Large intestine (tissue), 12 donors: Measurements from ENCODE around the gene NUDT5. TPM values are rescaled to one million over a fixed set of nuclear protein-coding genes. Genes with fewer than 3 reads are reported as not detected.
A peak's percentile ranks its signal among the peaks of the same experiment; 100 is the strongest.
"Not testable (repeated sequence)": the region's sequence is repeated elsewhere in the genome, so short reads cannot be mapped to it uniquely, and the experiment has no call there.

Experiments used
- DNase-seq, 2 donors: peaks; one replicate each; pipeline versions ENCODE4 v3.0.0 to v3.0.0-alpha.2; 2013
- H3K27ac ChIP-seq: one replicate; pipeline ENCODE4 v1.5.1; 2013; ENCODE audit warnings: low read length
- H3K27me3 ChIP-seq: 2 replicates; pipeline ENCODE4 v1.6.1; 2013; ENCODE audit warnings: low read length; ENCODE audit not compliant: control insufficient read depth, insufficient read depth
- H3K36me3 ChIP-seq: 2 replicates; pipeline ENCODE4 v1.6.1; 2013; ENCODE audit warnings: low read length; ENCODE audit not compliant: control insufficient read depth, insufficient read depth
- H3K4me1 ChIP-seq: one replicate; pipeline ENCODE4 v1.6.1; 2013; ENCODE audit warnings: low read length; ENCODE audit not compliant: control insufficient read depth, insufficient read depth
- H3K4me3 ChIP-seq: one replicate; pipeline ENCODE4 v1.5.1; 2013; ENCODE audit warnings: low read length
- H3K9me3 ChIP-seq: one replicate; pipeline ENCODE4 v1.6.1; 2013; ENCODE audit warnings: mild to moderate bottlenecking, low read depth, low read length, moderate library complexity; ENCODE audit not compliant: control insufficient read depth
- WGBS: methylation state at CpG from one replicate; pipeline ENCODE4 v1.1.5; 2013; ENCODE audit warnings: low lambda C conversion rate; ENCODE audit not compliant: insufficient coverage; 5-methylcytosine and 5-hydroxymethylcytosine counted together
- long read RNA-seq, 11 donors: transcript quantifications; one replicate each; lab custom pipeline, GENCODE V29; 2026
- polyA plus RNA-seq: library from polyadenylated mRNA; unstranded; fragments of 120-200 nt; gene quantifications from one replicate; pipeline ENCODE4 v1.2.1, GENCODE V29; 2013

The NUDT5 gene
- 45.9 TPM for polyA plus RNA-seq
- long read RNA-seq, donor 1, partial matches to known transcripts, result 0 of 13 reads
- long read RNA-seq, donor 1, other reads (novel, unspliced or antisense), result 13 of 13 reads
- long read RNA-seq, donor 2, partial matches to known transcripts, result 0 of 38 reads
- long read RNA-seq, donor 2, other reads (novel, unspliced or antisense), result 37 of 38 reads
- long read RNA-seq, donor 3, result 0 reads
- long read RNA-seq, donor 4, result 0 reads
- long read RNA-seq, donor 5, partial matches to known transcripts, result 11 of 40 reads
- long read RNA-seq, donor 5, other reads (novel, unspliced or antisense), result 29 of 40 reads
- long read RNA-seq, donor 6, partial matches to known transcripts, result 0 of 17 reads
- long read RNA-seq, donor 6, other reads (novel, unspliced or antisense), result 17 of 17 reads
- long read RNA-seq, donor 7, partial matches to known transcripts, result 0 of 15 reads
- long read RNA-seq, donor 7, other reads (novel, unspliced or antisense), result 15 of 15 reads
- long read RNA-seq, donor 8, partial matches to known transcripts, result 0 of 36 reads
- long read RNA-seq, donor 8, other reads (novel, unspliced or antisense), result 36 of 36 reads
- long read RNA-seq, donor 9, partial matches to known transcripts, result 0 of 32 reads
- long read RNA-seq, donor 9, other reads (novel, unspliced or antisense), result 32 of 32 reads
- long read RNA-seq, donor 10, partial matches to known transcripts, result 0 of 31 reads
- long read RNA-seq, donor 10, other reads (novel, unspliced or antisense), result 31 of 31 reads
- long read RNA-seq, donor 11, partial matches to known transcripts, result 0 of 25 reads
- long read RNA-seq, donor 11, other reads (novel, unspliced or antisense), result 25 of 25 reads

DNA sequence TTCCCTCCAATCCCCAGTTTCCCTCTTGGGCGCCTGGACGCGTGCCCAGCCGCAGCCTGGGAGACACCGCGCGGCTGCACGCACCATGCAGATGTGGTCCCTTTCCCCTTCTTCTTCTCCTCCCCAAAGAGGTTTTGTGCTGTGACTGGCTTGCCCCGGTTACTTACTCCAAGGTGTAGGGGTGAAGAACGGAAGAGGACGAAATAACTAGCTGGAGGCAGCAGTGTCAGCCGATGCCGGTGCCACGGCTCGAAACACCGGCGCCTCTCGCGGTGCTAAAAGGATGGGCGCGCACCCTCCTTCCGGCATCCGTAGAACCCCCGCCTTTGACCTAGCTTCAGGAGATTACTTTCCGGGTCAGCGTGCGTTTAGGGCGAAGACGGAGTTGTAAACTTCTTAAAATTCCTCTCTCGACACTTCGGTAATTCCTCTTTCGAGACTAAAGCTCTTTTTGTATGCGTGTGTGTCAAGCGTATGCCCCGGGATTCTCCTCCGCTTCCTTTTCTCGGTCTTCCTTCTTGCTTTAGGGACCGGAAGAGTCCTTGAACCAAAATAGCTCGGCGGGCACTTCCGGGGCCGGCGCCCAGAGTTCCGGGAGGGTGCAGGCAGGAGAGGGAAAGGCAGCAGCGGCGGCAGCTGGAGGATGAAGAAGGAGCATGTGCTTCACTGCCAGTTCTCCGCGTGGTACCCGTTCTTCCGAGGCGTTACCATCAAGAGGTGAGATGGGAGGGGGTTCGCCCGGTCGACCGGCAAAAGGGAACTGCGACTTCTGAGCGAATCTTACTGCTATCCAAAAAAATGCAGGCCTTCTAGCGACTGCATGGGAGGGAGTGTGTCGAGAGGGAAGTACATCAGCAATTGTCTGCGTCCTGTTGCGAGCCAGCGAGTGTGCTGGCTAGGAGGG, at the start of gene NUDT5, which contains the start of gene CDC123:
Gene NUDT5 (minus strand): TSS at position 289 of the 904 bp plus-strand sequence. CDS start 9,600 bp downstream, outside the sequence.
Gene CDC123 (plus strand): TSS at position 586 of the 904 bp plus-strand sequence. CDS start 58 bp downstream, at position 644.
- Histone ChIP-seq H3K4me3 (peak within 1 kb of the TSS; percentile 90), H3K4me1 (peaks cover 7% of the 10 kb centered on the region), H3K27ac (peak within 1 kb of the TSS; percentile 82), H3K9me3 (no peaks in the 10 kb centered on the region), H3K36me3 (peaks cover 10% of the 10 kb centered on the region), H3K27me3 (no peaks in the 10 kb centered on the region)
- WGBS, result no CpG with 5 or more reads among the region's 62 CpGs
- DNase-seq, result peak; percentile 80 to 96

DNA sequence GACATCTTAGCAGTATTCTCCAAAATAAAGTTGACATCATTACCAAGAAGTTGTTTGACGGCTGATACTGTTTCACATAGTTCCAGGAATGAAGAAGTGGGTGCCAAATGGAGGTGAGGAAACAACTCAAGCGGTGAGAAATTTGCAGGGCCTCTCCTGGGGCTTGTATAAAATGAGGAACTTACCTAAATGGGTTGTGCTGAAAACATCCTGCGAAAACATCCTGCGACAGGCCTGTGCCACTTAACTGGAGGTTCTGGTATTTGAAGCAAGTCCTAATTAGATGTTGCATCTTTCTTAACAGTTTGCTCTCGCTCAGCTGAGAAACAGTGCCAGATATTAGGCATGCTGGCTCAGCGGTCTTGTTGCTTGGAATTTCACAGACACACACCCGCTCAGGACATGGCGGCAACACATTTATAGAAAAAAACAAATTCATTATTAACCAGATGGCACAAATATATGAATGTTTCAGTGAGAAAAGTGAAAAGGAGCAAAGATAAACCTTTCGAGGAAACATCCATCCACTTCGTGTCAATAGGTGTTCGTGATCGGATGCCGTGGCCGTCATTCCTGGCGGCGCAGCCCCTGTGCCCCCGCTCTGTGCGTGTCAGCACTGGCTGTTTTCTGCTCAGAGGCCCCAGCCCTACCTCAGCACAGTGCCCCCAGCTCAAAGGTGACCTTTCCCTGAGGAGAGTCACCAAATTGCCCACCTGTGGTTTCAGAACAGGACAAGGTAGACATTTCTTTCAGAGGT, 48.4 kb upstream of the NUDT5 start:
- 100% methylated on average over 1 of the region's 18 CpGs for WGBS
- H3K4me1 ChIP-seq, result no peaks in the 10 kb centered on the region
- H3K4me3 ChIP-seq, result no peak overlapping the region
- no peaks in the 10 kb centered on the region for H3K27me3 ChIP-seq
- no peak overlapping the region for H3K27ac ChIP-seq
- no peaks in the 10 kb centered on the region for H3K9me3 ChIP-seq
- peaks cover 47% of the 10 kb centered on the region for H3K36me3 ChIP-seq
- no peak for DNase-seq

DNA sequence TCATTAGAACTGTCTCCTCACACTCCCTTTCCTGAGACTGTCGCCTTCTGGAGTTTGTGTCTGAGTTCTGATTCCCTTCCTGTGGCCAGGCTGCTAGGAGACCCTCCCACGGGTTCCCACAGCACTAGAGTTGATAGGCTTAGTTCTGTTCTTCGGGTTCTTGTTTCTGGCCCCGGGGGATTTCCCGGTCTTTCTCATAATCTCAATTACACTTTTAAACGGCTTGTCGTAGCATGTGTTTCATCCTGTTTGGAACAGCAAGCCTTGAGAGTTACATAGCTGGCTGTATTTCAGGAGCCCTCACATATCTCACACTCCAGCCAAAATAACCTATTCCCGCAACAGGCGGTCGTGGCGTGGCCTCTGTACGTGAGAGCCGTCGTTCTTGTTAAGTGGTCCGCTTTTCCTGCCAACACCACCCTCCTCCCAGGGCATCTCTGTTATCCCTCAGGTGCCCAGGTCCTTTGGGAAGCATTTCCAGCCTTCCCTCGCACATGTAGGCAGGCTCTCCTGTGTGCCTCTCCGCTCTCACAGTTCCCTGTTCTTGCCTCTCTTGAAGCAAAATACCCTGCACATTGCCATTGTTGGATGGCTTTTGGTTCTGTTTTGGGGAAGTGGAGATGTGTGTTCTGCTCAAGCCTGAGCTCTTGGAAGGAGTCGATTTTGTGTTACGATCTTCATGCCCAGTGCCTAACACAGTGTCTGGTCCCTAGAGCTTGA, 46.3 kb upstream of the NUDT5 start:
- Histone ChIP-seq H3K4me1 (no peaks in the 10 kb centered on the region), H3K4me3 (no peak overlapping the region), H3K27me3 (no peaks in the 10 kb centered on the region), H3K9me3 (no peaks in the 10 kb centered on the region), H3K36me3 (peaks cover 59% of the 10 kb centered on the region), H3K27ac (no peak overlapping the region)
- no peak for DNase-seq
- WGBS, result 90% methylated on average over 2 of the region's 19 CpGs

DNA sequence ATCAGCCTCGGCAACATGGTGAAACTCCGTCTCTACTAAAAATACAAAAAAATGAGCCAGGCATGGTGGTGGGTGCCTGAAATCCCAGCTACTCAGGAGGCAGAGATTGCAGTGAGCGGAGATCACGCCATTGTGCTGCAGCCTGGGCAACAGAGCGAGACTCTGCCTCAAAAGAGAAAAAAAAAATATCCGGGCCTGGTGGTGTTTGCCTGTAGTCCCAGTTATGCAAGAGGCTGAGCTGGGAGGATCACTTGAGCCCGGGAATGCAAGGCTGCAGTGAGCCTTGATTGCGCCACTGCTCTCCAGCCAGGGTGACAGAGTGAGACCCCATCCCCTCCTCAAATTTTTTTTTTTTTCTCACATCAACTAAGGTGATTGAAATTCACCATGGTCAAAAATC, 43.1 kb upstream of the NUDT5 start:
- Histone ChIP-seq H3K27me3 (no peaks in the 10 kb centered on the region), H3K36me3 (peaks cover 55% of the 10 kb centered on the region), H3K27ac (no peak overlapping the region), H3K9me3 (no peaks in the 10 kb centered on the region), H3K4me3 (no peak overlapping the region), H3K4me1 (no peaks in the 10 kb centered on the region)
- WGBS, result 100% methylated on average over 1 of the region's 8 CpGs
- no peak for DNase-seq

DNA sequence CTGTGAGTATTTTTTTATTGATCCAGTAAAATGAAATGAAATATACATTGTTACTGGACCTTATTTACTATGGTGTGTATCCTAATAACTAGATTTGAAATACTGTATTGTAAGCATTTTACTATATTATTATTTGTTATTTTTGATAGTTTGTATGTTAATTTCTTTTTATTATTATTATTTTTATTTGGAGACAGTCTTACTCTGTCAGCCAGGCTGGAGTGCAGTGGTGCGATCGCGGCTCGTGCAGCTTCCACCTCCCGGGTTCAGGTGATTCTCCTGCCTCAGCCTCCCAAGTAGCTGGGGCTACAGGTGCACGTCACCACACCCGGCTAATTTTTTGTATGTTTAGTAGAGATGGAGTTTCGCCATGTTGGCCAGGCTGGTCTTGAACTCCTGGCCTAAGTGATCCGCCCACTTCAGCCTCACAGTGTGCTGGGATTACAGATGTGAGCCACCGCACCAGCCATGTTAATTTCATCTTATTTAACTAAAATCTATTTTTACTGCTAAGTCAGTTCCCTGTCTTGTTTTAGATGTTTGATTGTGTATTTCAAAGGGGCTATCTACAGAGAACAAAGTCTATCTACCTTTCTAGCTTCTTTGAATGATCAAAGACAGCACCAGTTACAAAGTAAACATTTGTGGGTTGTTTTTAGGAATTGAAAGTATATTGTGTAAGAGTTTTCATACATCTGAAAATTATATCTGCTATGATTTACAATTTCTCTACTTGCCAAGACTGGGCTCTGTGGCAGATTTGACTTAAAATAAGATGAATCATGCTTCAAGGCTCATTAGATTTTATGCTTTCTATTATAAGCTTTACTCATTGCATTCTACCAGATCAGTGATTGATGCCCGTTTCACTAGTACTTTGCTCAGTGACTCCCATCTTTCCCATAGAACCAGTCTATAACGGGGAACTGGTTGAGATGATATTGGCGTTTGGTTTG, 41.9 kb upstream of the NUDT5 start:
- Histone ChIP-seq H3K36me3 (peaks cover 57% of the 10 kb centered on the region), H3K9me3 (no peaks in the 10 kb centered on the region)
- 100% methylated on average over 1 of the region's 13 CpGs for WGBS

DNA sequence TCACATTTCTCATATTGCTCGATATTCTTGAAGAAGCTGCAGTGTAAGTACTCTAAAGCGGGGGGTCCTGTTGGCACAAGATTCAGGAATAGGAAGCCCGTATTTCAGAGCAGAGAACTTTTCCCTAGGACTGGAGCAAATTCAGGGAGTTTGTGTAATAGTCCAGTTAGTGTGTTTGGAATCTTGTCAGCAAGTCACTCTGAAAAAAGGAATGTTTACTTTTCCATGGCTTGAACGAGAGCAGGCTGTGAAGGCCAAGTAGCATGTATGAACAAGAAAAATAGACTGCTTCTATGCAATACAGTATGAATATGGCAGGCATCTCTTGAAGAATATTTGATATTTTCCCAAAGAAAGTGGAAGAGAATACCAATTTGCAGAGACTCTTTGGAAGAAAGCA, 40.1 kb upstream of the NUDT5 start:
- peaks cover 51% of the 10 kb centered on the region for H3K36me3 ChIP-seq
- WGBS, result 40% methylated on average over 1 of the region's 4 CpGs

More for the DNA sequence above, 41.9 kb upstream of the NUDT5 start:
- H3K27ac ChIP-seq, result no peak overlapping the region
- no peaks in the 10 kb centered on the region for H3K27me3 ChIP-seq
- no peak overlapping the region for H3K4me3 ChIP-seq
- H3K4me1 ChIP-seq, result no peaks in the 10 kb centered on the region
- DNase-seq, result no peak

DNA sequence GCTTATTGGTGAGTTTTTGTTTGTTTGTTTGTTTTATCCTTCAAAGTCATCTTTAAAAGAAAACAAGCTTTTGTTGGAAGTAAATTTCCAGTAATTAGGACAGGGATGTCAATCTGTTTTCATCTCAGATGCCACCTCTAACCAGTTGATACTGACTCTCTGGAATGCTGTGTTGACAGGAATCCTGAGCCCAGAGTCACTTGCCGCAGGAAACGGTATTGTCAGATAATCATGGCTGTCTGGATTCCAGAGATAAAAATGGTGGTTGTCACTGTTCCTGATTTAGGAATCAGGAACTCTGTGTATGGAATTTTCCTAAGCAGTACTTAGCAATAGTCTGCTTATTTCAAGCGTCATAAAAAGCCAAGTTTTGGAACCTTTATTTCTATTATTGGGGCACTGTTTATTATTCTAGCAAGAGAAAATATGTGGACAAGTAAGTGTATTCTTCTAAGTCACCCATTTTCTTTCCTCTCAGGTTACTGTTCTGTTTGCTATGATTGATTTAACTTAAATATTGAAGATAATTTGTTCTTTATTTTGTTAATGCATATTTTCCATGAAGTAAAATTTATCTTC, 39.5 kb upstream of the NUDT5 start:
- Histone ChIP-seq H3K9me3 (no peaks in the 10 kb centered on the region), H3K27ac (no peak overlapping the region), H3K27me3 (no peaks in the 10 kb centered on the region), H3K36me3 (peaks cover 51% of the 10 kb centered on the region), H3K4me3 (no peak overlapping the region), H3K4me1 (no peaks in the 10 kb centered on the region)
- 100% methylated on average over 1 of the region's 3 CpGs for WGBS
- no peak for DNase-seq

More for the DNA sequence above, 40.1 kb upstream of the NUDT5 start:
- H3K27ac ChIP-seq, result no peak overlapping the region
- H3K27me3 ChIP-seq, result no peaks in the 10 kb centered on the region
- no peak overlapping the region for H3K4me3 ChIP-seq
- no peak for DNase-seq
- no peaks in the 10 kb centered on the region for H3K9me3 ChIP-seq
- no peaks in the 10 kb centered on the region for H3K4me1 ChIP-seq

DNA sequence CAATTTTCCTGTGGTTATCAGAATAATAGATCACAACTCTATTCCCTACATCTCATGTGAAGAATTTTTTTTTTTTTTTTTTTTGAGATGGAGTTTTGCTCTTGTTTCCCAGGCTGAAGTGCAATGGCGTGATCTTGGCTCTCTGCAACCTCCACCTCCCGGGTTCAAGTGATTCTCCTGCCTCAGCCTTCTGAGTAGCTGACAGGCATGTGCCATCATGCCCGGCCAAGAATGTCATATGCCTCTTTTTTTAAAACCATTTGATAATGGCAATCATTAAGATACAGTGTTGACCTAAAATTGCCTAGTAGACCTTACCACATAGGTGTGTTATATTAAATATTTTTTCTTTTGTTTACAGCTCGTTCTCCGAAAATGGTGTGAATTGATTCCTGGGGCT, 39.0 kb upstream of the NUDT5 start:
- H3K4me3 ChIP-seq, DNase-seq, H3K4me1 ChIP-seq, H3K27me3 ChIP-seq, H3K9me3 ChIP-seq, H3K27ac ChIP-seq: not testable (repeated sequence)
- WGBS, result no CpG with 5 or more reads among the region's 5 CpGs
- peaks cover 50% of the 10 kb centered on the region for H3K36me3 ChIP-seq
